Activated CD4-positive, alpha-beta memory T cell treated with anti-CD3 and anti-CD28 coated beads for 36 hours (primary cell): ENCODE data around the gene IGSF1. TPM values are rescaled to one million over a fixed set of nuclear protein-coding genes. Genes with fewer than 3 reads are reported as not detected.
"Not testable (repeated sequence)": the region's sequence is repeated elsewhere in the genome, so short reads cannot be mapped to it uniquely, and the experiment has no call there.

Experiments
- CTCF ChIA-PET: fragments of 350-600 bp; sonication (Branson Sonifier 250); formaldehyde crosslinking; loops from one replicate; lab custom pipeline; 2021; ENCODE audit warnings: antibody characterized with exemption, inconsistent platforms; lab: Charles Lee
- POLR2A ChIA-PET: fragments of 350-600 bp; sonication (Branson Sonifier 250); formaldehyde crosslinking; loops from one replicate; lab custom pipeline; 2021; ENCODE audit warnings: antibody characterized with exemption; lab: Charles Lee
- DNase-seq: peaks from one replicate; pipeline ENCODE4 v3.0.0-alpha.2; 2020
- H3K27ac Mint-ChIP-seq: one replicate; pipeline ENCODE4 v1.8.0; 2021; ENCODE audit warnings: mixed read lengths
- H3K27me3 Mint-ChIP-seq: one replicate; pipeline ENCODE4 v1.8.0; 2021; ENCODE audit warnings: mixed read lengths
- H3K36me3 Mint-ChIP-seq: one replicate; pipeline ENCODE4 v1.8.0; 2021; ENCODE audit warnings: mixed read lengths
- H3K4me1 Mint-ChIP-seq: one replicate; pipeline ENCODE4 v1.8.0; 2021; ENCODE audit warnings: low read depth, mixed read lengths
- H3K4me3 Mint-ChIP-seq: one replicate; pipeline ENCODE4 v1.8.0; 2021; ENCODE audit warnings: mild to moderate bottlenecking, mixed read lengths
- H3K9me3 Mint-ChIP-seq: one replicate; pipeline ENCODE4 v1.8.0; 2021; ENCODE audit warnings: mixed read lengths
- intact Hi-C: fragments of 100-400 bp; cut with micrococcal nuclease; formaldehyde crosslinking; loops from one replicate; pipeline ENCODE4 v1.15.1; 2023
- total RNA-seq, 2 experiments: library from RNA; stranded (reverse); gene quantifications; one replicate each; pipeline ENCODE4 v1.2.3, GENCODE V29; 2021

Gene IGSF1
- total RNA-seq, 2 experiments from 2014 or later, result not detected

DNA sequence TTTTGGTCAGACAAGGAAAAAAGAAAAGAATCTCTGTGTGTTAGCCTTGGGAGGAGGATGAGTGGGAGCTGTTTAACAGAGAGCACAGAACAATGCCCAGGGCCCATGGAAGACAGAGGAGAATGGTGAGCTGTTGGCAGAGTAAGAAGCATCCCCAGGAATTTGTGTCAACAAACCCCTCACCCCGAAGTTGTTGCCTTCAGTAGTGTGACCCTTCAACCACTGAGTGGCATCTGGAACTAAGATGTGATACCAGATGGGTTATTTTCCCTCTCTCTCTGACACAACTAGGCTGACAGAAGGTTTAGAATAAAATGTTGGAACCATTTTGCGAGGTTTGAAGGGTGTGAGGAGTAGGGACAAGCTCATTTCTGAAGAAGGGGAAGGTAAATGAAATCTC is 25.1 kb downstream of the IGSF1 start:
- Mint-ChIP-seq H3K27me3 (no peaks in the 10 kb centered on the region), H3K4me3 (no peak overlapping the region), H3K27ac (no peak overlapping the region), H3K9me3 (no peaks in the 10 kb centered on the region), H3K4me1 (peaks cover 2% of the 10 kb centered on the region), H3K36me3 (no peaks in the 10 kb centered on the region)
- no peak for DNase-seq
- CTCF ChIA-PET, result no interaction called here
- intact Hi-C loops, result no loop called here
- POLR2A ChIA-PET, result no interaction called here

DNA sequence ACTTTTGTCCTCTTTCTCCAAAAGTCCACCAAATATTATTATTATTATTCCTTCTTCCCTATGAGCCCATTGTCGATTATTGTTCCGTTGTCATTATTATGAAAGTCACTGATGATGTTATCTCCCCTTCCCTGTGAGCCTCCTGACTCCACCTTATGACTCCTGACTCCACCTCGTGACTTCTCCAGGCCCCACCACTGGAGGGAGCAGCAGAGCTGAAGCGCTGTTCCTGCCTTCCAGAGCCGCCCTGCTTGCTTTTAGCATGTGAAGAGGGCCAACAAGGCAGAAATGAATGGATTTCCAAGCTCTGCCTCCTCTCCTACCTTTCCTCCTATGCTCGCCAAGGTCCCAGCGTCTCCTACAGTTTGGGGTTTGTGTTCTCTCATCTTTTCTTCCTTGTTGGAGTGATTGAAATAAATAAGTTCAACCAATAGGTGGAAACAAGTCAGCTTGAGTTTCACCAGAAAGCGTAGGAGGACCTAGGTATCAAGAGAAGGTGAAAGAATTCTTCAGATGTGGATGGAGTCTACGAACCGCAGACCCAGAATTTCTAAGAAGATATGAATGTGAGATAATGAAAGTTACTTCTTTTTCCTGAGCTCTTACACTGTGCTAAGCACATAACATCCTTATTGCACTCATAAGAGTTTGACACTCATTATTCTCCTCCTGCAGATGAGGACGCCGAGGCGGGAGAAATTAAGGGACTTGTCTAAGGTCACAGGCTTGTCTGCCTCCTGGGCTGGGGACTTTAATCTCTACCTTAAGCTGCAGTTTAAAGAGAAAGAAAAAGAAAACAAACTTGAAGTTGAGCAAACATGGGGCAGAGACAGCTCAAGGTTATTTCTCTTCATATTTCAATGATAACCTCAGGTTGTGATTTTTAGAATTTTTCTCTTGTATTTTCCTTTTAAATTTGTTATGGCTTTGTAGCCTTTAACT is 26.1 kb downstream of the IGSF1 start:
- peak; percentile 24 for DNase-seq
- Mint-ChIP-seq H3K36me3 (no peaks in the 10 kb centered on the region), H3K27me3 (no peaks in the 10 kb centered on the region), H3K4me1 (peaks cover 2% of the 10 kb centered on the region), H3K4me3 (no peak overlapping the region), H3K9me3 (no peaks in the 10 kb centered on the region), H3K27ac (no peak overlapping the region)
- POLR2A ChIA-PET, result no interaction called here
- intact Hi-C loops, result loop anchor here (2.0 kb wide), 1 partner anchor 370 kb away; no protein-coding TSS in a partner anchor
- CTCF ChIA-PET, result interaction anchor here (0.5 kb wide), 1 partner anchor 327 kb away, joined by 3 read pairs; no protein-coding TSS in a partner anchor

DNA sequence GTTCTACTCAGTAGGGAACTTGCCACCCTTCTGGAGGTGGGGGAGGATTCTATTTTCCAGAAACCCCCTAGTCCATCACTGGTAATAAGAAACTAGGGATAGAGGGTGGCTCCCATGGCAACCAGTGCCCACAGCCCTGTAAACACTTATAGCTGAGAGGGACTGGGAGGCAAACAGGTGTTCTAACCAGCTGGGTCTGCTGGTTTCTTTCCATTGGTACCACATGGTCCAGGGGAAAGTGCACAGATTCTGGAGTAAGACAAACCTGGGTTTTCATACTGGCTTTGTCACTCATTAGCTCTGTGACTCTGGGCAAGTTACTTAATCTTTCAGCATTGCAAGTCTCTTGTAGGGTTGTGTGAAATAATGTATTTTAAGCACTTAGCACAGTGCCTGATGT is 26.9 kb downstream of the IGSF1 start:
- H3K4me3 Mint-ChIP-seq, result no peak overlapping the region
- H3K4me1 Mint-ChIP-seq, result peaks cover 2% of the 10 kb centered on the region
- ChIA-PET CTCF (no interaction called here), POLR2A (no interaction called here)
- H3K9me3 Mint-ChIP-seq, result no peaks in the 10 kb centered on the region
- no peak for DNase-seq
- H3K27me3 Mint-ChIP-seq, result no peaks in the 10 kb centered on the region
- H3K36me3 Mint-ChIP-seq, result no peaks in the 10 kb centered on the region
- H3K27ac Mint-ChIP-seq, result no peak overlapping the region
- intact Hi-C loops, result loop anchor here (2.0 kb wide), 1 partner anchor 371 kb away; no protein-coding TSS in a partner anchor

DNA sequence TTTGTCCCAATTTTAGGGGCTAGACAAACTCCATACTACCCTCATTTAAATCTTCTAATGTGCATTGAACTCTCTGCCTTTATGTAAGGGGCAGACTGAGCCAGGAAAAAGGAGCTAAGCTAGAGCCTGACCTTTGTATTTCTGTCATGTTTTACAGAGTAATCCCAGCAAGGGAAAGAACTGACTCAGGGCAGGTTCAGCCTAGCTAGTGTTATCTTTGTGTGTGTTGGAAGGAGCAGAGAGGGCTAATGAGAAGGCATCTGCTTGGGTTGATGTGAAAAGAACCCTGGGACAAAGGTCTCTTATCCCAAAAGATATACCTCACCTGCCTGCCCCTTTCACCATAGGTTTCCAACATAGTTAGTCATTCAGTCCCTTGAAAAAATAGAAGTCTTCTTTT is 31.7 kb downstream of the IGSF1 start:
- Mint-ChIP-seq H3K4me3 (no peak overlapping the region), H3K27me3 (no peaks in the 10 kb centered on the region), H3K36me3 (no peaks in the 10 kb centered on the region), H3K4me1 (no peaks in the 10 kb centered on the region), H3K27ac (no peak overlapping the region), H3K9me3 (no peaks in the 10 kb centered on the region)
- POLR2A ChIA-PET, result no interaction called here
- intact Hi-C loops, result no loop called here
- no peak for DNase-seq
- CTCF ChIA-PET, result no interaction called here

DNA sequence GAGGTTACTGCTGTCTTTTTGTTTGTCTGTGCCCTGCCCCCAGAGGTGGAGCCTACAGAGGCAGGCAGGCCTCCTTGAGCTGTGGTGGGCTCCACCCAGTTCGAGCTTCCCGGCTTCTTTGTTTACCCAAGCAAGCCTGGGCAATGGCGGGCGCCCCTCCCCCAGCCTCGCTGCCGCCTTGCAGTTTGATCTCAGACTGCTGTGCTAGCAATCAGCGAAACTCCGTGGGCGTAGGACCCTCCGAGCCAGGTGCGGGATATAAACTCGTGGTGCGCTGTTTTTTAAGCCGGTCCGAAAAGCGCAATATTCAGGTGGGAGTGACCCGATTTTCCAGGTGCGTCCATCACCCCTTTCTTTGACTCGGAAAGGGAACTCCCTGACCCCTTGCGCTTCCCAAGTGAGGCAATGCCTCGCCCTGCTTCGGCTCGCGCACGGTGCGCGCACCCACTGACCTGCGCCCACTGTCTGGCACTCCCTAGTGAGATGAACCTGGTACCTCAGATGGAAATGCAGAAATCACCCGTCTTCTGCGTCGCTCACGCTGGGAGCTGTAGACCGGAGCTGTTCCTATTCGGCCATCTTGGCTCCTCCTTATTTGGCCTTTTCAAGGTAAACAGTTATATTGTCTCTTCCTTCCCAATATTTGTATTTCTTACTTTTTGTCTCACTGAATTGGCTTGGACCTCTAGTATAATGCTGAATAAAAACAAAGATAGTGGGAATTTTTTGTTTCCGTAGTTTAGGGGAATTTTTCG is 37.9 kb downstream of the IGSF1 start:
- H3K9me3 Mint-ChIP-seq, H3K27me3 Mint-ChIP-seq, H3K4me1 Mint-ChIP-seq, H3K4me3 Mint-ChIP-seq, DNase-seq, POLR2A ChIA-PET, H3K27ac Mint-ChIP-seq, CTCF ChIA-PET, intact Hi-C loops, H3K36me3 Mint-ChIP-seq: not testable (repeated sequence)

DNA sequence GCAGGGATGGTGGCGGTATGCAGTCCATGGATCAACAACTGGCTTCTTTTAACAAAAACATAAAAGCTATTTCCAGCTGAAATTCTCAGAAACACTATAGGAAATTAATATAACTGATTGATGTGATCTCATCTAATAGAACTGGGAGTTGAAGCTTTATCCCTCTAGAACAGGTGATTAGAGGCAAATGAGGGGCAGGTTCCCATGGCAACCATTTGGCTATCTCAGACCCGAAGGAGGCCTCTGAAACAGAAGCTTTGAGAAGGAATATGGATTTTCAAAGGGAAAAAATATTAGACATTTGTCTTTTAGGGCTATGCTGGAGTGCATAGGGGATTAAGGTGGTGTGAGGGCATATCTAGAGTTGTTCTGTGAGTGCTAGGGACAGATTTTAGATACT is 50.0 kb downstream of the IGSF1 start:
- no peak for DNase-seq
- no peaks in the 10 kb centered on the region for H3K4me1 Mint-ChIP-seq
- ChIA-PET POLR2A (no interaction called here), CTCF (no interaction called here)
- peaks cover 3% of the 10 kb centered on the region for H3K27me3 Mint-ChIP-seq
- H3K4me3 Mint-ChIP-seq, result no peak overlapping the region
- no peak overlapping the region for H3K27ac Mint-ChIP-seq
- intact Hi-C loops, result no loop called here
- H3K9me3 Mint-ChIP-seq, result no peaks in the 10 kb centered on the region
- H3K36me3 Mint-ChIP-seq, result no peaks in the 10 kb centered on the region

DNA sequence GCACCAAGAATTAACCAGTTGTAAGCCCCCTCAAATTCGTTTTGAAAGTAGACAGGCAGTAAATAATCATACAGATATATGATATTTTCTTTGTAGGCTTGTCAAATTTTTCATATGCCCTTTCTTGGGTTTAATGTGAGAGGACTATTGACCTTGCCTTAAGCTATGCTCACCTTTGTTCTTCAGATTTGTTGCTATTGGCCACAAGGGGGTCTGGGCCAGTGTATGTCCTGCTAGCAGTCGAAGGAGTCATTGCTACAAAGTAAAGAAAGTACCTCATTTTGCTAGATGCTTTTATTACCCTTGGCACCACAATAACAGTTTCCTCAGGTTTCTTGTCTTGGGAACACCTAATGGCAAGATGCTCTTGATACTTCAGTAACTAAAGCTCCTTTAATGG is 51.7 kb downstream of the IGSF1 start:
- intact Hi-C loops, result no loop called here
- POLR2A ChIA-PET, result no interaction called here

DNA sequence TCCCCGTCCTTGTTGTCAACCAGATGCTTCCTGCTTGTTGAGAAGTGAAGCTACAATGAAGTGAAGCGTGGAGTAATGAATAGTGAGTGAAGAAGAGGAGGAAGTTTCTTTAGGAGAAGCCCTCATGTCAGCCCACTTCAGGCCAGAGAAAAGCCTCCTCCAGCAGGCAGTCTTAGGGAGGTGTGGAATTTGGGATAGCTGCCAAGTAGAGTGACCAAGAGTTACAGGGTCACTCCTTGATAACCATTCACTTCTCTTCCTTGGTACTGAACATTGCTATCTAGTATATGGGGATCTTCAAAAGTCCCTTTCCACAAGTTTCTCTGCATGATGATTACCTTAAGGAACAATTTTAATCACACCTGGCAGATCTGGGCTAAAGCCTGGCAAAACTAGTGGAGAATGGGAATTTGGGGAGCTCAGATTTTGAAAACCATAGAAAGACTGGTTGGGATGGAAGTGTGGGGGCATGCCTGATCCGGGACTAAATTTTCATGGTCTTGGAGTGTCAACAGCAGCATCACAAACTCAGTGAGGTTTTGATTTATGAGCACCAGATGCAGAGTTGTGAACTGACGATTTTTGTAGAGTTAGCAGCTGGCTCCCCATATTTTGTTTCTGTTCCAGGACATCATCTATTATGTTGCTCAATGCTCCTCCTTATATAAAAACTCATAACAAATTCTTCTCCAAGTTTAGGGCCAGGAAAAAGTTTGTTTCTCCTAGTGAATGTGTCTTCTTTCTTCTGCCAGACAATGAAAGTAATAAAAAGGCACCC is 53.1 kb downstream of the IGSF1 start:
- intact Hi-C loops, result no loop called here
- POLR2A ChIA-PET, result no interaction called here

More for the DNA sequence above, 51.7 kb downstream of the IGSF1 start:
- no peak for DNase-seq
- Mint-ChIP-seq H3K27me3 (peaks cover 3% of the 10 kb centered on the region), H3K9me3 (no peaks in the 10 kb centered on the region), H3K4me1 (no peaks in the 10 kb centered on the region), H3K27ac (no peak overlapping the region), H3K4me3 (no peak overlapping the region), H3K36me3 (no peaks in the 10 kb centered on the region)
- CTCF ChIA-PET, result no interaction called here

DNA sequence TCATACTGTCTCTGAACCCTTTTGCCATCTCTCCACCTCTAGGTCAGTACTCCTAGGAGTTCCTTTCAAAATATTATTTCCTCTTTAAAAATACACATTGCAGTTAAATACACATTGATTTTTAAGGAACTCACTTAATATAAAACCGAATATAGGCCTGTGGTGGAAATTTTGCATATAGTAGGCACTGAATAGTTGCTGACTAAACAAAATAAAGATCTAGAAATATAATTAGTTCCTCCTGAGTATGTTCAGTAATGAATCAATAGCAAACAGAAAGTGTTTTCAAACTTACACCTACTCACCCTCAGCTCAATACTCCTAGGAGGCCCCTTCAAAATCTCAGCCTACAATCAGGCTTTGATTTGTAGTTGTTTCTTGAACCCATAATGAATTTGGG is 61.5 kb downstream of the IGSF1 start:
- DNase-seq, result no peak
- no peaks in the 10 kb centered on the region for H3K36me3 Mint-ChIP-seq
- intact Hi-C loops, result no loop called here
- peaks cover 2% of the 10 kb centered on the region for H3K27me3 Mint-ChIP-seq
- POLR2A ChIA-PET, result no interaction called here
- CTCF ChIA-PET, result no interaction called here
- no peak overlapping the region for H3K4me3 Mint-ChIP-seq
- no peaks in the 10 kb centered on the region for H3K4me1 Mint-ChIP-seq
- H3K27ac Mint-ChIP-seq, result no peak overlapping the region
- no peaks in the 10 kb centered on the region for H3K9me3 Mint-ChIP-seq

More for the DNA sequence above, 53.1 kb downstream of the IGSF1 start:
- no peak overlapping the region for H3K27ac Mint-ChIP-seq
- no peak for DNase-seq
- no peaks in the 10 kb centered on the region for H3K36me3 Mint-ChIP-seq
- CTCF ChIA-PET, result no interaction called here
- H3K4me1 Mint-ChIP-seq, result no peaks in the 10 kb centered on the region
- no peaks in the 10 kb centered on the region for H3K9me3 Mint-ChIP-seq
- H3K4me3 Mint-ChIP-seq, result no peak overlapping the region
- peaks cover 3% of the 10 kb centered on the region for H3K27me3 Mint-ChIP-seq

DNA sequence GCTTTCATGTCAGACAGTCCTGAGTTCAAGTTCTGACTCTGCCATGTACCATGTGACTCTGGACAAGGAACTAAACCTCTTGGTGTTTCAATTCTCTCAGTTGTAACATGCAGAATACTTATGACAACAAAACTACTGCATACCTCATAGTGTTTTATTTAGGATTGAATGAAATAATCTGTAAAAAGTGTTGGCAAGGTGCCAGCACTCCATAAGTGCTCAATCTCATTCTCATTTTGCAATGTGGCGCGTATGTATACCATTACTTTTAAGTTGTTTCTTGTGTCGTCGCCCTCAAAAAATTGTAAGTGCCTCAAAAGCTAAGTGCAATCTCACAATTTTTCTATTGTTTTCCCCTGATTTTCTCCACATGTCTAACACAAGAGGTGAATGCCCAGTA is 62.5 kb downstream of the IGSF1 start:
- intact Hi-C loops, result no loop called here
- ChIA-PET CTCF (no interaction called here), POLR2A (no interaction called here)
- H3K9me3 Mint-ChIP-seq, result no peaks in the 10 kb centered on the region
- peaks cover 2% of the 10 kb centered on the region for H3K27me3 Mint-ChIP-seq
- no peaks in the 10 kb centered on the region for H3K36me3 Mint-ChIP-seq
- H3K4me1 Mint-ChIP-seq, result no peaks in the 10 kb centered on the region
- H3K27ac Mint-ChIP-seq, result no peak overlapping the region
- no peak overlapping the region for H3K4me3 Mint-ChIP-seq
- no peak for DNase-seq

DNA sequence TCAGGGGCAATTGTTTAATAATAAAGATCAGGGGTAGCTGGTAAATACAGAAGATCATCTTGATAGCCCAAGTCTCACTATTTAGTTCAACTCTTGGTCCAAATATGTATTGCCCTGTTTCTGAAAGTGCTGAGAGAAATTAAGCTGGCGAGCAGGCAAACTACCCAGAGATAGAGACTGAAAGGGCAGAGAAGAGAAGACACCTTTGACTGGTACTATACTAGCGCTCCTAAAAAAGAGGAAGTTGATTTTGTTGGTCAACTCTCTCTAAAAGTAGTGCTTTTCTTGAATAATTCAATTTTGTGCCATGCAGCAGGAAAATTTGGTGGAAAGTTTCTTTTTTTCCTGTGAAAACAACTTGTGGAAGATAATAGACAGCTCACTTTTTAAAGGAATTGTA is 64.0 kb downstream of the IGSF1 start:
- no peaks in the 10 kb centered on the region for H3K9me3 Mint-ChIP-seq
- H3K4me1 Mint-ChIP-seq, result no peaks in the 10 kb centered on the region
- ChIA-PET CTCF (no interaction called here), POLR2A (no interaction called here)
- H3K27ac Mint-ChIP-seq, result no peak overlapping the region
- no peak overlapping the region for H3K4me3 Mint-ChIP-seq
- H3K27me3 Mint-ChIP-seq, result peaks cover 2% of the 10 kb centered on the region
- no peaks in the 10 kb centered on the region for H3K36me3 Mint-ChIP-seq
- intact Hi-C loops, result no loop called here
- no peak for DNase-seq
